Stomach smooth muscle (tissue), 2 donors: ENCODE data around the gene GLB1L2.

ENCODE experiments used
- H3K27ac ChIP-seq: one replicate; pipeline ENCODE4 v1.7.0; 2013; ENCODE audit warnings: mild to moderate bottlenecking, low read length, inconsistent platforms
- H3K27me3 ChIP-seq, 2 donors: one replicate each; pipeline ENCODE4 v1.7.0; 2013; ENCODE audit warnings: low read length in 2 of 2; ENCODE audit not compliant: insufficient read depth in 2 of 2, control insufficient read depth in 1 of 2
- H3K36me3 ChIP-seq, 2 donors: one replicate each; pipeline ENCODE4 v1.7.0; 2013; ENCODE audit warnings: low read length in 2 of 2; ENCODE audit not compliant: control insufficient read depth in 2 of 2, insufficient read depth in 2 of 2
- H3K4me1 ChIP-seq: one replicate; pipeline ENCODE4 v1.7.0; 2013; ENCODE audit warnings: low read length; ENCODE audit not compliant: control insufficient read depth, insufficient read depth
- H3K4me3 ChIP-seq, 2 donors: one replicate each; pipeline ENCODE4 v1.7.0; 2013; ENCODE audit warnings: low read length in 2 of 2
- H3K9ac ChIP-seq, 2 donors: one replicate each; pipeline ENCODE4 v1.7.0; 2013; ENCODE audit warnings: low read length in 2 of 2, mild to moderate bottlenecking in 1 of 2
- H3K9me3 ChIP-seq, 2 donors: one replicate each; pipeline ENCODE4 v1.7.0; 2013; ENCODE audit warnings: low read length in 2 of 2; ENCODE audit not compliant: control insufficient read depth in 2 of 2
- donor health status: healthy.
- donor health status: Pancreatic carcinoma.

The GLB1L2 gene

GRCh38 chr11:134359646-134360045, 27.9 kb downstream of the GLB1L2 start:
- Histone ChIP-seq H3K36me3 (no peaks in the 10 kb centered on the region), H3K27ac (no peak overlapping the region), H3K27me3 (no peaks in the 10 kb centered on the region), H3K4me1 (no peaks in the 10 kb centered on the region), H3K4me3 (no peak overlapping the region), H3K9me3 (no peaks in the 10 kb centered on the region), H3K9ac (no peak overlapping the region)

DNA sequence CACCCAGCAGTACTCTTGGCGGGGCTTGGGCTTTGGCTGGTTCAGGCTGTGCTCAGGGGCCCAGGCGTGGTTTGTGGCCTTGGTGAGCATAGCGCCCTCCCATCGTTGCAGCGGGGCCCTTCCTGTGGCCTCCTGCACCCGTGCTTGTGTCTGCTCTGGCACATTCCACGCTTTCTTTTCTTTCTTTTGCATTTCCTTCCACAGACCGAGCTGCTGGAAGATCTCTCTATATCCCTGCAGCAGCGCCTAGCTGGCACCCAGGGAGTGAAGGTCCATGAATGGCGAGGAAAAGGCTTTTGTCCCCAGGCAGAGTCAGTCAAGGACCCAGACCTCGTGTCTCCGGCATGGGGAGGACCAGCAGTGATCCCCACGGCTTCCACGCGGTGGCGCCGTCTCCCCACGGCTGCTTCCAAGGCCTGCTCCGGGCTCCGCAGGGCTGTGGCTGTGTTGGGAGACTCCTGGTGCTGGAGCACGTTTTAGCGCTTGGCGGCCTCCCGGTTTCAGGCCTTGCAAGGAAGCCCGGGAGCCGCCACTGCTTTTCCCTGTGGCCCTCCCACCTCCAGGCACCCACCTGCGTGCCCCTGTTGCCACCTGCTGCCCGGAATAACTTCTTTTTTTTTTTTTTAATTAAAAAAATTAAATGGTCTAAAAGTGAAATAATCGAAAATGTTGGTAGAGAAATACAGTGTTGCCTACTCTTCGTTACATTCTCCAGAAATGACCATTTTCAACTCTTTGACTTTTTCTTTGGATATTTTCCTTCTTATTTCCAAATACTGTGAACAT, 28.5 kb downstream of the GLB1L2 start:
- Histone ChIP-seq H3K27me3 (peaks cover 0 to 2% of the 10 kb centered on the region in 2 donors), H3K4me1 (no peaks in the 10 kb centered on the region), H3K4me3 (no peak overlapping the region), H3K27ac (no peak overlapping the region), H3K36me3 (no peaks in the 10 kb centered on the region), H3K9me3 (no peaks in the 10 kb centered on the region), H3K9ac (no peak overlapping the region)

- Histone ChIP-seq H3K27me3 (peaks cover 0 to 2% of the 10 kb centered on the region in 2 donors), H3K9ac (no peak overlapping the region), H3K36me3 (no peaks in the 10 kb centered on the region), H3K27ac (no peak overlapping the region), H3K4me3 (no peak overlapping the region), H3K4me1 (no peaks in the 10 kb centered on the region), H3K9me3 (no peaks in the 10 kb centered on the region)
Observed at GRCh38 chr11:134361661-134362060, 29.9 kb downstream of the GLB1L2 start.

GRCh38 chr11:134362192-134362901, 30.6 kb downstream of the GLB1L2 start:
- no peak overlapping the region for H3K27ac ChIP-seq
- no peak overlapping the region for H3K9ac ChIP-seq
- H3K4me3 ChIP-seq: no peak overlapping the region
- no peaks in the 10 kb centered on the region for H3K9me3 ChIP-seq
- peaks cover 0 to 2% of the 10 kb centered on the region in 2 donors for H3K27me3 ChIP-seq
- no peaks in the 10 kb centered on the region for H3K4me1 ChIP-seq
- no peaks in the 10 kb centered on the region for H3K36me3 ChIP-seq

DNA sequence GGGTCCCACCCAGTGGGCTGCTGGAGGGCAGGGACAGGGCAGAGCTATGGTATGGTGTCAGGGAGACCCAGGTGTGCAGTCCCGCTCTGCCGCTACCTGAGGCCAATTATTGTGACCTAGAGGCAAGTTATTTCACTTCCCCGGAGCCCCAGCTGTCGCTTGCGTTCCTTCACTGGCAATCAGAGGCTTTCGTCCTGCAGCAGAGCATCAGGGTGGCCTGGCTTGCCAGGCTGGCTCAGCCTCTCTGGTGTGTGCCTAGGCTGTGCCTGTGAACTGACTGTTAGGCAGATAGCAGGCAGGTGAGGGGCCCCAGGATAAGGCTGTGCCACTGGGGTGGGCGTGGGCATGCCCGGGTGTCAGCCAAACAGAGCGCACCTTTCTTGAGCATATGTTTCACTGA, 31.4 kb downstream of the GLB1L2 start:
- Histone ChIP-seq H3K36me3 (no peaks in the 10 kb centered on the region), H3K9me3 (no peaks in the 10 kb centered on the region), H3K4me1 (no peaks in the 10 kb centered on the region), H3K27me3 (peaks cover 0 to 2% of the 10 kb centered on the region in 2 donors), H3K9ac (no peak overlapping the region), H3K27ac (no peak overlapping the region), H3K4me3 (no peak overlapping the region)

- Histone ChIP-seq H3K9me3 (no peaks in the 10 kb centered on the region), H3K27ac (no peak overlapping the region), H3K9ac (no peak overlapping the region), H3K4me3 (no peak overlapping the region), H3K4me1 (no peaks in the 10 kb centered on the region), H3K36me3 (no peaks in the 10 kb centered on the region), H3K27me3 (peaks cover 0 to 2% of the 10 kb centered on the region in 2 donors)
Observed at GRCh38 chr11:134363592-134363991, 31.8 kb downstream of the GLB1L2 start.

GRCh38 chr11:134364261-134364660, 32.5 kb downstream of the GLB1L2 start:
- H3K27me3 ChIP-seq: peaks cover 0 to 2% of the 10 kb centered on the region in 2 donors
- H3K4me1 ChIP-seq: no peaks in the 10 kb centered on the region
- H3K9ac ChIP-seq: no peak overlapping the region
- H3K27ac ChIP-seq: no peak overlapping the region
- no peaks in the 10 kb centered on the region for H3K9me3 ChIP-seq
- no peak overlapping the region for H3K4me3 ChIP-seq
- no peaks in the 10 kb centered on the region for H3K36me3 ChIP-seq

DNA sequence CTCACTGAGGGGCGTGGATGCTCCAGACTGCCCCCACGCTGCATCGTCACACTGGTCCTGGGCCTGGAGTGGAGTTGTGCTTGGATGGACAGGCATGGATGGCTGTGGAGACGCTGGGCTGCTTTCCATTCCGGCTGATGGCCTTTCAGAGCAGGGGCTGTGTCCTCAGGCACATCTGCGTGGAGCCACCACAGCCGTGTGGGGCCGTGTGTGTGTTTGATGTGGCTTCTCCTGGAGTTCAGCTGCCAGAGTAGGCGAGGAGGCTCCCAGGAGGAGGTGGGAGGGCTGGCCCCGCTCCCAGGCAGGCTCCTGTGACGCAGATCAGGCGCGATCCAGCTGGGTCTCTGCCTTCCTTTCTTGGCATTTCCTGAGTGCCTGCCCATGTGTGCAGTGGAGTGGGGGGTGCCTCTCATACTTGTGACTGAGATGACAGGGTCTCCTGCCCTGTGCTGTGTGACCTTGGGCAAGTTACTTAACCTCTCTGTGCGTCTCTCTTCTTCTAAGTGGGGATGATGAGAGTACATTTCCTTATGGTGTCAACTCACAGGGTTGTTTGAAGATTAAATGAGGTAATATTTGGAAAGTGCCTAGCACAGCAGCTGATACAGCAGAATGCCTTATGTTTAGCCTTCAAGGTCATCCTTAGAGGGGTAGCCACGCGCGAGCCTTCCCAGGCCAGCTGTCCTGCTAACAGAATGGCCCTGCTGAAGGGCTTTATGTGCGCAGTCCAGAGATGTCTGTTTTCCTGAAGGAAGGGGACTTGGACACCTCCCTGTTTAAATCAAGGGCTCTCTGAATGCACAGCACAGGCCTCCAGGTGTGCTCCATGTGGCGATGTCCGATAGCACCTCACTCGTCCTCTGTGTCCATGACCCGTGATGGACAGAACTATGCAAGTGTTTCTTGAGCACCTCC, 33.5 kb downstream of the GLB1L2 start:
- H3K4me1 ChIP-seq: no peaks in the 10 kb centered on the region
- peaks cover 0 to 4% of the 10 kb centered on the region in 2 donors for H3K36me3 ChIP-seq
- no peak overlapping the region for H3K27ac ChIP-seq
- peaks cover 0 to 2% of the 10 kb centered on the region in 2 donors for H3K27me3 ChIP-seq
- H3K9ac ChIP-seq: no peak overlapping the region
- H3K9me3 ChIP-seq: no peaks in the 10 kb centered on the region
- H3K4me3 ChIP-seq: no peak overlapping the region

DNA sequence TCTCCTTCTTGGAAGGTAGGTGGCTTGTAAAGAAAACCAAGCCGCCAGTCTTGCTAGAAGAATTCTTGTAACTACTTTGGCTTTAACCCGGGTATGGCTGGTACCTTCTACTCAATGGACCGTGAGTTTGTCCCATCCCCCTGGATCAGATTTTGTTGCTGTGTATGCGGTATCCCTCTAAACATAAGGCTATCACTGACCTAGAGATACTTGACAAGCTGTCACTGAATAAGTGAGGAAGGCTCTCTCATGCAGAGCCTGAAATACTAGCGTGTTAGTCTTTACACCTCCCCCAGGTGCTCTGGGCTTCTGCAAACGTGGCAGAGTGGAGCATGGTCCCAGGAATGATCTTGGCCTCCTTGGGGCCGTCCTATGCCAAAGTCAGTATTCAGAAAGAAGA, 34.5 kb downstream of the GLB1L2 start:
- H3K27ac ChIP-seq: no peak overlapping the region
- no peak overlapping the region for H3K4me3 ChIP-seq
- peaks cover 0 to 4% of the 10 kb centered on the region in 2 donors for H3K36me3 ChIP-seq
- no peaks in the 10 kb centered on the region for H3K4me1 ChIP-seq
- H3K27me3 ChIP-seq: peaks cover 0 to 2% of the 10 kb centered on the region in 2 donors
- H3K9me3 ChIP-seq: no peaks in the 10 kb centered on the region
- H3K9ac ChIP-seq: no peak overlapping the region

GRCh38 chr11:134367781-134368180, 36.0 kb downstream of the GLB1L2 start:
- Histone ChIP-seq H3K27me3 (peaks cover 0 to 2% of the 10 kb centered on the region in 2 donors), H3K4me3 (no peak overlapping the region), H3K9ac (no peak overlapping the region), H3K4me1 (no peaks in the 10 kb centered on the region), H3K9me3 (no peaks in the 10 kb centered on the region), H3K27ac (no peak overlapping the region), H3K36me3 (peaks cover 0 to 6% of the 10 kb centered on the region in 2 donors)
